ENCODE data around the gene ITPR3. TPM values are rescaled to one million over a fixed set of nuclear protein-coding genes. Genes with fewer than 3 reads are reported as not detected.

Gene ITPR3
- total RNA-seq, 1 donor from 2014 or later: 42.9 TPM

- H3K4me1 Mint-ChIP-seq (ENCODE audit: low read depth): peaks cover 23% of the 10 kb centered on the region
- DNase-seq (ENCODE audit: low spot score): no peak
- no peaks in the 10 kb centered on the region for H3K27me3 Mint-ChIP-seq (ENCODE audit: insufficient read depth)
- no peaks in the 10 kb centered on the region for H3K9me3 Mint-ChIP-seq
- peak overlapping the region; percentile 90 for H3K27ac Mint-ChIP-seq
- H3K4me3 Mint-ChIP-seq: no peak overlapping the region
- intact Hi-C loops (cut with micrococcal nuclease): no loop called here
- peaks cover 44% of the 10 kb centered on the region for H3K36me3 Mint-ChIP-seq (ENCODE audit: low read depth)
Measured at GRCh38 chr6:33683576-33684427, 62.7 kb downstream of the ITPR3 start.

- Mint-ChIP-seq H3K36me3 (ENCODE audit: low read depth) (peaks cover 44% of the 10 kb centered on the region), H3K27me3 (ENCODE audit: insufficient read depth) (no peaks in the 10 kb centered on the region), H3K4me1 (ENCODE audit: low read depth) (peaks cover 23% of the 10 kb centered on the region), H3K9me3 (no peaks in the 10 kb centered on the region), H3K27ac (no peak overlapping the region), H3K4me3 (no peak overlapping the region)
- intact Hi-C loops (cut with micrococcal nuclease): no loop called here
- no peak for DNase-seq (ENCODE audit: low spot score)
Measured at GRCh38 chr6:33684428-33684896, 63.3 kb downstream of the ITPR3 start.

GRCh38 chr6:33684983-33685382, 63.9 kb downstream of the ITPR3 start:
- H3K27me3 Mint-ChIP-seq (ENCODE audit: insufficient read depth): no peaks in the 10 kb centered on the region
- H3K27ac Mint-ChIP-seq: peak overlapping the region; percentile 68
- peaks cover 23% of the 10 kb centered on the region for H3K4me1 Mint-ChIP-seq (ENCODE audit: low read depth)
- H3K36me3 Mint-ChIP-seq (ENCODE audit: low read depth): peaks cover 44% of the 10 kb centered on the region
- DNase-seq (ENCODE audit: low spot score): no peak
- no peaks in the 10 kb centered on the region for H3K9me3 Mint-ChIP-seq
- intact Hi-C loops (cut with micrococcal nuclease): no loop called here
- no peak overlapping the region for H3K4me3 Mint-ChIP-seq

GRCh38 chr6:33685411-33686224, 64.5 kb downstream of the ITPR3 start:
- Mint-ChIP-seq H3K4me1 (ENCODE audit: low read depth) (peaks cover 23% of the 10 kb centered on the region), H3K27ac (peak overlapping the region; percentile 68), H3K9me3 (no peaks in the 10 kb centered on the region), H3K4me3 (no peak overlapping the region), H3K27me3 (ENCODE audit: insufficient read depth) (no peaks in the 10 kb centered on the region), H3K36me3 (ENCODE audit: low read depth) (peaks cover 44% of the 10 kb centered on the region)
- no peak for DNase-seq (ENCODE audit: low spot score)
- intact Hi-C loops (cut with micrococcal nuclease): no loop called here

GRCh38 chr6:33686225-33686924, 65.3 kb downstream of the ITPR3 start:
- peaks cover 47% of the 10 kb centered on the region for H3K36me3 Mint-ChIP-seq (ENCODE audit: low read depth)
- H3K9me3 Mint-ChIP-seq: no peaks in the 10 kb centered on the region
- no peak overlapping the region for H3K27ac Mint-ChIP-seq
- intact Hi-C loops (cut with micrococcal nuclease): no loop called here
- peaks cover 25% of the 10 kb centered on the region for H3K4me1 Mint-ChIP-seq (ENCODE audit: low read depth)
- no peak for DNase-seq (ENCODE audit: low spot score)
- no peaks in the 10 kb centered on the region for H3K27me3 Mint-ChIP-seq (ENCODE audit: insufficient read depth)
- no peak overlapping the region for H3K4me3 Mint-ChIP-seq

GRCh38 chr6:33686981-33687975, 66.2 kb downstream of the ITPR3 start:
- H3K4me3 Mint-ChIP-seq: no peak overlapping the region
- H3K9me3 Mint-ChIP-seq: no peaks in the 10 kb centered on the region
- no peaks in the 10 kb centered on the region for H3K27me3 Mint-ChIP-seq (ENCODE audit: insufficient read depth)
- intact Hi-C loops (cut with micrococcal nuclease): no loop called here
- peaks cover 28% of the 10 kb centered on the region for H3K4me1 Mint-ChIP-seq (ENCODE audit: low read depth)
- no peak overlapping the region for H3K27ac Mint-ChIP-seq
- DNase-seq (ENCODE audit: low spot score): no peak
- peaks cover 49% of the 10 kb centered on the region for H3K36me3 Mint-ChIP-seq (ENCODE audit: low read depth)

- Mint-ChIP-seq H3K9me3 (no peaks in the 10 kb centered on the region), H3K4me3 (no peak overlapping the region), H3K36me3 (ENCODE audit: low read depth) (peaks cover 51% of the 10 kb centered on the region), H3K4me1 (ENCODE audit: low read depth) (peaks cover 28% of the 10 kb centered on the region), H3K27ac (no peak overlapping the region), H3K27me3 (ENCODE audit: insufficient read depth) (no peaks in the 10 kb centered on the region)
- intact Hi-C loops (cut with micrococcal nuclease): no loop called here
- no peak for DNase-seq (ENCODE audit: low spot score)
Measured at GRCh38 chr6:33688006-33688405, 66.9 kb downstream of the ITPR3 start.

GRCh38 chr6:33688451-33689147, 67.5 kb downstream of the ITPR3 start:
- intact Hi-C loops (cut with micrococcal nuclease): no loop called here
- H3K4me1 Mint-ChIP-seq (ENCODE audit: low read depth): peaks cover 28% of the 10 kb centered on the region
- no peak overlapping the region for H3K27ac Mint-ChIP-seq
- DNase-seq (ENCODE audit: low spot score): no peak
- no peak overlapping the region for H3K4me3 Mint-ChIP-seq
- no peaks in the 10 kb centered on the region for H3K27me3 Mint-ChIP-seq (ENCODE audit: insufficient read depth)
- H3K9me3 Mint-ChIP-seq: no peaks in the 10 kb centered on the region
- H3K36me3 Mint-ChIP-seq (ENCODE audit: low read depth): peaks cover 49% of the 10 kb centered on the region

GRCh38 chr6:33689148-33689494, 68.0 kb downstream of the ITPR3 start:
- intact Hi-C loops (cut with micrococcal nuclease): no loop called here
- Mint-ChIP-seq H3K27ac (peak overlapping the region; percentile 34), H3K4me3 (no peak overlapping the region), H3K4me1 (ENCODE audit: low read depth) (peaks cover 30% of the 10 kb centered on the region), H3K36me3 (ENCODE audit: low read depth) (peaks cover 49% of the 10 kb centered on the region), H3K9me3 (no peaks in the 10 kb centered on the region), H3K27me3 (ENCODE audit: insufficient read depth) (no peaks in the 10 kb centered on the region)
- no peak for DNase-seq (ENCODE audit: low spot score)

GRCh38 chr6:33689879-33690278, 68.8 kb downstream of the ITPR3 start:
- Mint-ChIP-seq H3K27me3 (ENCODE audit: insufficient read depth) (no peaks in the 10 kb centered on the region), H3K4me1 (ENCODE audit: low read depth) (peaks cover 37% of the 10 kb centered on the region), H3K27ac (no peak overlapping the region), H3K4me3 (no peak overlapping the region), H3K9me3 (no peaks in the 10 kb centered on the region), H3K36me3 (ENCODE audit: low read depth) (peaks cover 49% of the 10 kb centered on the region)
- no peak for DNase-seq (ENCODE audit: low spot score)
- intact Hi-C loops (cut with micrococcal nuclease): loop anchor here (10.0 kb wide), 1 partner anchor 235 kb away; the partner anchor contains the start of gene ZBTB9

- Mint-ChIP-seq H3K9me3 (no peaks in the 10 kb centered on the region), H3K4me3 (no peak overlapping the region), H3K27me3 (ENCODE audit: insufficient read depth) (no peaks in the 10 kb centered on the region), H3K4me1 (ENCODE audit: low read depth) (peaks cover 42% of the 10 kb centered on the region), H3K36me3 (ENCODE audit: low read depth) (peaks cover 46% of the 10 kb centered on the region), H3K27ac (peak overlapping the region; percentile 52)
- intact Hi-C loops (cut with micrococcal nuclease): loop anchor here (10.0 kb wide), 1 partner anchor 236 kb away; the partner anchor contains the start of gene ZBTB9
- no peak for DNase-seq (ENCODE audit: low spot score)
Measured at GRCh38 chr6:33690766-33691165, 69.6 kb downstream of the ITPR3 start.
